Stimulated activated CD8-positive, alpha-beta memory T cell treated with anti-CD3 and anti-CD28 coated beads, Interleukin-12 subunit alpha, Interleukin-12 subunit beta, amount 100 ng/mL, for 1 hour (primary cell): ENCODE data around the gene DLX3.

Experiments
- DNase-seq: peaks from one replicate; pipeline ENCODE4 v3.0.0-alpha.2; 2020; ENCODE audit warnings: low read depth

DLX3 gene

DNA sequence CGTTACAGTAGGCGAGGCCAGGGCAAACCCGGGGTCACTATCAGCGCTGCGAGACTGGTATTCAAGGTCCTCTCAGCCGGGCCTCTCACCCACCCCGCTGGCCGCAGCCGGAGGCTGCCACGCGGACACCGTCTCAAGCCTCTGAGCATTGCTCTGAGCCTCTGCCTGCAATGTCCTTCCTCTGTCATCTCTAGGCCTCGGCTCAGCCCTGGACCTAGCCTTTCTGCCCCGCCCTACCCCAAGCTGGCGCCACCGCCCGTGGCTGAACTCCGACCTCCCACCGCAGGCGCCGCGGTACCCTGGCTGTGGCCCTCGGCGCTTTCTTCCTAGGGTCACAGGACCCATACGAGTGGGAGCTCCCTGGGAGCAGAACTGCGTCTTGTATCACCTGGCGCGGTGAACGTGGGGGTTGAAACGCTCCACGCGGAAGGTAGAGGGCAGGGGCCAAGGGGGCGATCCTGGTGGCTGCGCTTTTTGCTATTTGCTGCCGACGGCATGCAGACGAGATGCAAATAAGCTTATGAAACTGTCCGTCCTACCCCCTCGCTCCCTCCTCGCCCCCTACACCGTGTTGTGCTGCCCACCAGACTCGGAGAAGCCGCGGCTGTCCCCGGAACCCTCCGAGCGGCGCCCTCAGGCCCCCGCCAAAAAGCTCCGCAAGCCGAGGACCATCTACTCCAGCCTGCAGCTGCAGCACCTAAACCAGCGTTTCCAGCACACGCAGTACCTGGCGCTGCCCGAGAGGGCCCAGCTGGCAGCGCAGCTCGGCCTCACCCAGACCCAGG, 22.3 kb downstream of the DLX3 start:
- DNase-seq: no peak

DNA sequence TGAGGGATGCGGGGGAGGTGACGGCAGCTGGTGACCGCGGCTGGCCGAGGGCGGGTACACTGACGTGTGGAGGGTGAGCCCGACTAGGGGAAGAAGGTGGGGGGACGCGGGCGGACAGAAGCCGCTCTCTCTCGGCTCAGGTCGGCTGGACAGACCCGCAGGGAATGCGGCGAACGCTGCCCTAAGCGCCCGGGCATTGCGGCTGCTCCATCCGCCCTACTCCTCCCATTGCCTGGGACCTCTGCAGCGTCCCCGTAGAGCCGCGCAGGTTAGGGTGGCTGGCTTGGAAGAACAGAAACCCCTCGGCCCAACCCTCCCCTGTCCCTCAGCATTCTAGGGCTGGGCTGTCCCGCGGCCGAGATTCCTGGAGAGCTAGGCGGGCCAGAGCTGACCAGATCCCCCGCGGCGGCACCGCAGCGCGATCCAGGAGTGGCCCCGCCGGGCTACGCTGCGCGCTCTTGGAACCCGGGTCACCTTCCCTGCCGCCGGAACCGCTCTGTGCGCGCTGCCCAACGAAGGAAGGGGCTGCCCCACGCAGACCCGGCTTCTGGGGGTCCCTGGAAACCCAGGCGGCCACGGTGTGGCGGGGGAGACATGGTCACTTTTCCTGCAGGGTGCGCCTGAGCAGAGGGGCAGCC, 23.1 kb downstream of the DLX3 start:
- DNase-seq: no peak

DNA sequence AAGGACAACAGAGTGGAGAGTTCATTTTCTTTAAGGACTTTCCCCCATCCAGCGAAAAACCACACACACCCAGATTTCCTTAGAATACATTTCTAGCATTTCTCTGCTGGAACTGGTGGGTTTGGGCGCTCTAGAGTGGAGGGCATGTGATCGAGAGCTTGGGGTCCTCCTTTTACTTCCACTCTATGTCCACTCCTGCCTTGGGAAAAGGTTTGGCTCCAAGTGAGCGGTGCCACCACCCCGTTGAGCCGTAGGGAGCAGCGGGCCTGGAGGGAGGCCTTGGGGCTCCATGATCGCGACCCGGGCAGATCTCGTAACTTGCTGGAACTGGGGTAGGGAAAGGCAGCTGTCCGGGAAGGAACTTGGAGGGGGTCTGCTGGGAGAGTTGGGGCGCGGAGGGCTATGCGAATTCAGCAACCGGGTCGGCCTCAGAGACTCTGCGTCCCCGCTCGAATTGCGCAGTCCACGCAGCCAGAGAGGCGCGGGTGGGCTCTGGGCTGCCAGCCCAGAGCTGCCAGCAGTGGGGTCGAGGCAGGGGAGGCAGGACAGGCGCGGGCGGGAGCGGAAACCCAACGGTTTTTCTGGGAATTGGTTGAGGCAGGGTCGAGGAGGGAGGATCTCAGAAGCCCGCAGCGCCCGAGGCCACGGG, 23.7 kb downstream of the DLX3 start:
- DNase-seq: no peak

- no peak for DNase-seq
These were observed 24.5 kb downstream of the DLX3 start for GRCh38 chr17:49970498-49970897.

- DNase-seq: no peak
These were observed 25.1 kb downstream of the DLX3 start for GRCh38 chr17:49969795-49970389.

DNA sequence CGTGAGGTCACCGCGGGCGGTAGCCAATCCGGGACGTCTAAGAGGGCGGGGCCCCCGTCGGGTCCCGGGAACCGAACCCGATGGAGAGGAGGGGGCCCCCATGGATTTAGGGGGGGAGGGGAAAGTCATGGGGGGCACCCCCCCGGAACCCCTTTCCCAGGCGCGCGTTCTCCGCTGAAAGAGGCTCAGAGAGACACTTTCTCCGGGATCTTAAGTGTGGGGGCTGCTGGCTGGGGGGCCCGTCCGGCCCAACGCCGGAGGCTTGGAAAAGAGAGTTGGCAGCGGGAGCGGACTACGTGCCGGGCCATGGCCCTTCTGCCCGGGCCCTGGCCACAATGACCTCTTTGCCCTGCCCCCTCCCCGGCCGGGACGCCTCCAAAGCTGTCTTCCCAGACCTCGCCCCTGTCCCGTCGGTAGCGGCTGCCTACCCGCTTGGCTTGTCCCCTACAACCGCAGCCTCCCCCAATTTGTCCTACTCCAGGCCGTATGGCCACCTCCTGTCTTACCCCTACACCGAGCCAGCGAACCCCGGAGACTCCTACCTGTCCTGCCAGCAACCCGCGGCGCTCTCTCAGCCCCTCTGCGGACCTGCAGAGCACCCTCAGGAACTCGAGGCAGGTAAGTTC, 25.8 kb downstream of the DLX3 start, which contains the start of gene DLX4:
TSS of gene DLX4 (plus strand) at position 57 of the 626 bp plus-strand sequence. CDS start at position 336, 279 bp downstream.
- peak; percentile 30 for DNase-seq

DNA sequence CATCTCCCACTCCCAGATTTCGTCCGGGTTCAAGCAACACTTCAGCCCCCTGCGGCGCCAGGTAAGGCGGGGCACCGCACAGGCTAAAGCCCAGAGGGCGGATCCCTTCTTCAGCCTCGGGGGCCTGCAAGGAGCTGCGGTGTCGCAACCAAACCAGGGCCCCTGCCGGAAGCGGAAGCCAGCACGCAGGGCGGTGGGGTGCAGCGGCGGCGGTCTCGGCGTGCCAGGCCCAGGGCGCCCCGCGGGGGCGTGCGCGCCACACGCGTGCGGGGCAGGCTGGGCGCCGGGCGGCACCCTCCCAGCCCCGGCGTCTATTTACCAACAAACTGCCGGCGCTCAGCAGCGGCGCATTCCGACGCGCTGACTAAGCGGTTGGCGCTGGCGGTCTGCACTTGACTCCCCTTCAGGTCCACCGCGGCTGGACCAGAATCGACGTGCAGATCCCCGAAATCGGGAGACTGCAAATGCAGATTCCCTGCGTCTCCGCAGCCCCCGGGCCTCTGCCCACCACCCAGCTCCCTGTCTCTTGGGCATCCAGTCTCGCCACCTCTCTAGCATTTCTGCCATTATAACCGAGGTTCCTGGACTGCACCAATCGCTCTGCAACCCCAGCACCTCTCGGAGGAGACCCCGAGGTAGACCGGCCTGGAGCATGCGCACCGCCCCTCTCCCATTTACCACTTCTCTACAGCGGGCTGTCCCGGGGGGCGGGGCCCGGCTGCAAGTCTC, 26.5 kb downstream of the DLX3 start:
- DNase-seq: peak; percentile 44

DNA sequence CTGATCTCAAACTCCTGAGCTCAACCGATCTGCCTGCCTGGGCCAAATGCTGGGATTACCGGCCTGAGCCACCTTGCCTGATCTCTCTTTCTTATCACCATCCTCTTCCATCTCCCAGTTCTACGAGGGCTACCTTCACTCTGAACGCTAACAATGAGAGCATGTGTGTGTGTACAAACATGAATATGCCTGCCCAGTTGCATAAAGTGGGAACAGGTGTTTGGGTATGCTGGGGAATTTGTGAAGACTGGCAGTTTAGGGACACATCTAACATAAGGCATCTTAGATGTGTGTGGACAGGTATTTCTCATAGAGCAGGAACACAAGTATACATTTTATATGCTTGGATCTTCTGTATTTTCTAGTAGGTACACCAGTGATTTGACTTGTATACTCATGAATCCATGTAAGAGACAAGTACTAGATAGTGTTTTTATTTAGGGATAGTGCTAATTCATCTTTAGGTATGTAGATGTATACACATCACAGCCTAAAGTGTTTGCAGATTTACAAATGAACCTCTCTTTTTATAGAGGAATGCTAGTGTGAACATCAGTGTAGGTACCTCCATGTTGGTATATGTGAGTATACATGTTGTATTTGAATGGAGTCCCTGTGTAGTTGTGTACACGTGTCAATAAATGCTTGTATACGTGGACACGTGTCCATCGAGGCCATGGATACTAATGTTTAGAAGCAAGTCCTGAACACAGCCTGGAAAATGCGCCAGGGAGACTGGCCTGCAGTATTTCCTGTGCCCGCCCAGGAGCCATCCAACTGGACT, 27.2 kb downstream of the DLX3 start:
- DNase-seq: no peak

GRCh38 chr17:49967205-49967604, 27.8 kb downstream of the DLX3 start:
- no peak for DNase-seq

- DNase-seq: no peak
These were observed 28.3 kb downstream of the DLX3 start for GRCh38 chr17:49966767-49967166.

GRCh38 chr17:49965524-49965909, 29.5 kb downstream of the DLX3 start:
- DNase-seq: no peak

DNA sequence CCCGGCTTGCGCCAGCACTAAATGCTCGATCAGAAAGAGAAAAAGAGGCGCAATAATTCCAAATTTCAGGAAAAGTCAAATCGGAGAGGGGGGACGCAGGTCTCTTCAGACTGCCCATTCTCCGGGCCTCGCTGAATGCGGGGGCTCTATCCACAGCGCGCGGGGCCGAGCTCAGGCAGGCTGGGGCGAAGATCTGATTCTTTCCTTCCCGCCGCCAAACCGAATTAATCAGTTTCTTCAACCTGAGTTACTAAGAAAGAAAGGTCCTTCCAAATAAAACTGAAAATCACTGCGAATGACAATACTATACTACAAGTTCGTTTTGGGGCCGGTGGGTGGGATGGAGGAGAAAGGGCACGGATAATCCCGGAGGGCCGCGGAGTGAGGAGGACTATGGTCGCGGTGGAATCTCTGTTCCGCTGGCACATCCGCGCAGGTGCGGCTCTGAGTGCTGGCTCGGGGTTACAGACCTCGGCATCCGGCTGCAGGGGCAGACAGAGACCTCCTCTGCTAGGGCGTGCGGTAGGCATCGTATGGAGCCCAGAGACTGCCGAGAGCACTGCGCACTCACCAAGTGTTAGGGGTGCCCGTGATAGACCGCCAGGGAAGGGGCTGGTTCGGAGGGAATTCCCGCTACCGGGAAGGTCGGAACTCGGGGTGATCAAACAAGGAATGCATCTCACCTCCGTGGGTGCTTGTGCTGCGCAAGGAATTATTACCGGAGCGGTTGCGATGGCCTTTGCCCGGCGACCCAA, 30.1 kb downstream of the DLX3 start:
- no peak for DNase-seq

GRCh38 chr17:49964303-49964768, 30.7 kb downstream of the DLX3 start:
- no peak for DNase-seq

DNA sequence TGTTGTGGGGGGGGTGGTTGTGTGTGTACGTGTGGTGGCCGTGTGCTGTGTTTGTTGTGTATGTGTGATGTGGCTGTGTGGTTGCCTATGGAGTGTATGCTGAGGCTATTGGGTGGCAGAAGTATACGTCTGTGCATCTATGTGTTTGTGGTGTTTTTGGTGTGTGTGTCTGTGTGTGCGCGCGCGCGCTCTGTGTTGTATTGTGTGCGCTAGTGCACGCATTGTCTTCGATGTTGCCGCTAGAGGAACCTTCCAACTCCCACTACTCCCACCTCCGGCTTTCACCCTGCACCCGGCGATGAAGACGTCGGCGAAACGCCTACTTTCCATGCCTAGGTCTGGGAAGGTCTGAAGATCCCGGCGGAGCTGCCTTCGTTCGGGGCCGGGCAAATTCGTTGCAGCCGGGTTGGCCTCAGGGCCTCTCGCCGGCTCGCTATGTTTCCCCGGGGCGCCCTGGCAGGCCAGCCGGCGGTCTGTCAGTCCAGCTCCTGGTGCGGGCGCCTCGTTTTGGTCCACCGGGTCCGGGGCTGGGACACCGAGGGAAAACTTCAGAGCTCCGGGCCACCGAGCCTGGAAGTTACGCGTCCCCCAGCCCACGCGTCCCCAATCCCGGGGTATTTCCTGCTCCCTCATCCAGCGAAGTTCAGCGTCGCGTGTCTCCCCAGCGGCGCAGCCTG, 31.3 kb downstream of the DLX3 start:
- no peak for DNase-seq

DNA sequence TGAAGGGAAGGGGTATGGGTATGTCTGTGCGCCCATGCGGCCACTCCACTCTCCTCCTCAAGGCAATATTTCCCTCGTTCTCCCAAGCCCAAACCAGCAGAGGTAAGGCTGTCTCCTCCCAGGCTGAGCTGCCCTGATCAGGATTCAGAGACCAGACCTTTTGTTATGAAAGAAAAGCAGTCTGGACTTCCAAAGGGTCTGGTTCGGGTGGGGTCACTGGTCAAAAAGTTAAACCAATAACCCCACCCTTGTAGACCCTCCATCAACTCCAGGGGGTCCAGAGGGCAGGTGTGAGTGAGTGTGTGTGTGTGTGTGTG, 31.8 kb downstream of the DLX3 start:
- DNase-seq: no peak

- no peak for DNase-seq
These were observed 32.3 kb downstream of the DLX3 start for GRCh38 chr17:49962599-49963308.

DNA sequence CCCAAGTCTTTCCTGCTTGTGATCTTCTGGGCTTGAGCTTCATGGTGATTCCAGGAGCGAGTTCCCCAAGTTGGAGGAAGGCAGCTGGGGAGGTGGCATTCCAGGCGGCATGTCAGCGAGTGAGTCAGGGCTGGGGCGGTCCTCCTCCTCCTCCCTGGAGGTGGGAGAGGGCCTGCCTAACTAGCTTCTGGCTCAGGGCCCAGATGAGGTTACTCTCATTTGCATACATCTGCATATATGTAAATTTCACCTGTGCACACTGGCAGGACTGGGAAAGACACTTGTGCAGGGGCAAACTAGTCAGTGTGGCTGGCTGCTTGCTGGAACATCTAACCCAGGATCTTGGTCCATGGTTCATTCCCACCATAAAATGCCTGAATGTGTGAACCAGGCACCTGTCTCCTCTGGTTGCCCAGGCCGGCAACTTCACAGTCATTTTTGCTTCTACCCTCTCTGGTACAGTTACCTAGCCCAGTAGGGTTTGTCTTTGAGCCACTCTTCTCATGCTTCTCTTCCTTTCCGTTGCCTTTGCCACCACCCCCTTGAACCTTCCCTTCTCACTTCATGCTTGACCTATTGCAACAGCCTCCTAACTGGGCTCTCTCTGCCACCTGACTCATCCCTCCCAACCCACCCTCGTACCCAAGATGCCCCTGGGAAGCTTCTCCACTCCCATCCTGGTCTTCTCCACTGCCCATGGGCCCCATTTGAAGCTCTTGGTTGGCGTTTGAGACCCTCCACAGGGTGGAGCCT, 35.7 kb downstream of the DLX3 start:
- DNase-seq: no peak

DNA sequence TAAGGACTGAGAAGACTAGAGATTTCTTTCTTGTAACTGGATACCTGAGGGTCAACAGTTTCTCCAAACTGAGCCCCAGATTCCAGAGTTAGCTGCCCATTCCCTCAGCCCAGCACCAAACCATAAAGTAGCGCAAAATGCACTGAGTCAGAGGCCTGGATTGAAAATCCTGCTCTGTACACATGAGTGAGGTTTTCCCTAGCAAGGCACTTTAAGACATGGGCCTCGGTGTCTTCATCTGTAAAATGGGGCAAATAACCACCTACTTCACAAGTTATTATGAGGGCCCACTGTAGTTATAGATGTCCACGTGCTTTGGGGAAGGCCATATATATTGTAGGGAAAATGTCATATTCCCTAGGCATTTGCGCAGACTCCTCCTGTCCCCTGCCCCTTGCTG, 36.3 kb downstream of the DLX3 start:
- DNase-seq: no peak
